ENCODE data around the gene CXCL8. TPM values are rescaled to one million over a fixed set of nuclear protein-coding genes. Genes with fewer than 3 reads are reported as not detected.

The CXCL8 gene
- total and polyA plus RNA-seq, 9 donors, result 0.48 to 48.3 (median 2.6) TPM

DNA sequence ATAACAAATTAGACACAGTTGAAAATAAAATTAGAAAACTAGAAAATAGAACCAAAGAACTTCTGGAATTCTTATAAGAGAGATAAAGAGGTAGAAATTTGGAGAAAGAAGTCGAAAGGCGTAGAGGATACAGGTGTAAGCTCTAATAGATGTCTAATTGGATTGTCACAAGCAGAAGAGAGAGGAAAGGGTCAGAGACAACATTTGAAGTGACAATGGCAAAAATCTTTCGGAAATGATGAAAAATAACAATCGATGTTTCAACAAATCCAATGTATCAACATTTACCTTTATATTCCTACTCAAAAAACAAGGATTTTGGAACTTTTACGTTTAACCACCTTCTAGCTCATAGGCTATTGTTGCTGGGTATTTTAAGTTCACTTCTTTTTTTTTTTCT, 3.8 kb downstream of the CXCL8 start:
- no peaks in the 10 kb centered on the region for H3K4me1 ChIP-seq (ENCODE audit: insufficient read depth)
- H3K36me3 ChIP-seq, result no peaks in the 10 kb centered on the region
- no peaks in the 10 kb centered on the region for H3K9me3 ChIP-seq
- H3K27ac ChIP-seq, result no peak overlapping the region
- DNase-seq, result no peak
- H3K4me3 ChIP-seq, result no peak overlapping the region
- TF ChIP-seq CTCF (IDR thresholded peaks at IDR 0.05) (no peak), EP300 (IDR thresholded peaks at IDR 0.05) (no peak), POLR2A (IDR thresholded peaks at IDR 0.05) (no peak)
- H3K27me3 ChIP-seq, result no peaks in the 10 kb centered on the region
- intact Hi-C loops (cut with DNase I), result no loop called here
- 77 to 87% (median 86%) methylated on average over 5 of the region's 5 CpGs for WGBS, 3 donors

DNA sequence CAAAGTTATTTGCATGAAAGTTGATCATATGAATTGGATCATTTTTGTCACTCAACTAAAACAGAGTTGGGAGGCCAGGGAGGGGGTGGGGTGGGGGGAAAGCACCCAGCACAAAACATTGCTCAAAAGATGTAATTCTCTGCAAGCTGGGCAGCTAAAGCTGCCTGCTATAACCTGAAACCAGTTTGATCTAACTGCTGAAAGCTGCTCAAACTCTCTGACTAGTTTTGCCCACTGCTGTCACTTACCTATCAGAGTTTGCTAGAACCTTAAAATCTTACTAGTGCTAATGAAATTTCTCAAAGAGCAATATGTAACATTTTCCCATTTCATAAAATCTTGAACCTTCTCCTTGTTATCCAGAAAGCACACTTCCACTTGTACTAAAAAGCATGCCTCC, 10.4 kb downstream of the CXCL8 start:
- TF ChIP-seq POLR2A (IDR thresholded peaks at IDR 0.05), result no peak
- no peak for TF ChIP-seq EP300 (IDR thresholded peaks at IDR 0.05)
- no peak for TF ChIP-seq CTCF (IDR thresholded peaks at IDR 0.05)
- Histone ChIP-seq H3K27me3 (no peaks in the 10 kb centered on the region), H3K27ac (no peak overlapping the region), H3K4me1 (ENCODE audit: insufficient read depth) (no peaks in the 10 kb centered on the region), H3K4me3 (no peak overlapping the region), H3K9me3 (no peaks in the 10 kb centered on the region), H3K36me3 (no peaks in the 10 kb centered on the region)
- intact Hi-C loops (cut with DNase I), result no loop called here
- no peak for DNase-seq

GRCh38 chr4:73751166-73751565, 10.8 kb downstream of the CXCL8 start:
- no peak overlapping the region for H3K4me3 ChIP-seq
- TF ChIP-seq EP300 (IDR thresholded peaks at IDR 0.05), result no peak
- no peak for TF ChIP-seq POLR2A (IDR thresholded peaks at IDR 0.05)
- no peak for TF ChIP-seq CTCF (IDR thresholded peaks at IDR 0.05)
- H3K9me3 ChIP-seq, result no peaks in the 10 kb centered on the region
- WGBS, 3 donors, result 25 to 30% (median 25%) methylated on average over 2 of the region's 2 CpGs
- no peaks in the 10 kb centered on the region for H3K36me3 ChIP-seq
- H3K4me1 ChIP-seq (ENCODE audit: insufficient read depth), result no peaks in the 10 kb centered on the region
- no peak overlapping the region for H3K27ac ChIP-seq
- intact Hi-C loops (cut with DNase I), result no loop called here
- no peaks in the 10 kb centered on the region for H3K27me3 ChIP-seq
- DNase-seq, result no peak

DNA sequence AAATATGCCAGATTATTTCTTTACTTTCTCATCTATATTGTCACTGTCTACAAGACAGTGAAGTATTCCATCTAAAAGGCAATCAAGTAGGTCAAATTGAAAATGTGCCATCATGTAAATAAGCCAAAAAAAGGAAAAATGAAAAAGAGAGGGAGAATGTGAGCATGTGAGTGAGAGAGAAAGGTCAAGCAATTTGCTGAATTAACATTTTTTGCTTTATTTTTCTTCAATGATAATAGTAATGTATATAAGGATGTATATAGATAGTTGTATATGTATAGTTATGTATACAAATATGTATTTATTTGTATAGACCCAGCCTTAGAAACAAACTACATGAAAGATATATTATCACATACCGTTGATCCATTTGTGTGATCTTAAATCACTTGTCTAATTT, 11.5 kb downstream of the CXCL8 start:
- Histone ChIP-seq H3K27ac (no peak overlapping the region), H3K4me3 (no peak overlapping the region)
- WGBS, 3 donors, result 89 to 94% (median 92%) methylated on average over 1 of the region's 1 CpG

More for the DNA sequence above, 11.5 kb downstream of the CXCL8 start:
- Histone ChIP-seq H3K27me3 (no peaks in the 10 kb centered on the region), H3K36me3 (no peaks in the 10 kb centered on the region), H3K4me1 (ENCODE audit: insufficient read depth) (no peaks in the 10 kb centered on the region), H3K9me3 (no peaks in the 10 kb centered on the region)
- no peak for DNase-seq
- intact Hi-C loops (cut with DNase I), result no loop called here
- no peak for TF ChIP-seq POLR2A (IDR thresholded peaks at IDR 0.05)
- no peak for TF ChIP-seq EP300 (IDR thresholded peaks at IDR 0.05)
- TF ChIP-seq CTCF (IDR thresholded peaks at IDR 0.05), result no peak
